Glutamatergic neuron (in vitro differentiated cells): ENCODE results near the gene DLX6. TPM values are rescaled to one million over a fixed set of nuclear protein-coding genes. Genes with fewer than 3 reads are reported as not detected.

ENCODE experiments used
- DNase-seq: peaks from one replicate; pipeline ENCODE4 v3.0.0; 2022
- H3K27ac Mint-ChIP-seq: one replicate; pipeline ENCODE4 v1.8.0; 2020; ENCODE audit warnings: mild to moderate bottlenecking, mixed read lengths, inconsistent platforms; ENCODE audit not compliant: unreplicated experiment
- H3K27me3 Mint-ChIP-seq: one replicate; pipeline ENCODE4 v1.8.0; 2020; ENCODE audit warnings: mild to moderate bottlenecking, moderate library complexity, mixed read lengths, inconsistent platforms; ENCODE audit not compliant: unreplicated experiment
- H3K36me3 Mint-ChIP-seq: one replicate; pipeline ENCODE4 v1.8.0; 2020; ENCODE audit warnings: mild to moderate bottlenecking, mixed read lengths, inconsistent platforms; ENCODE audit not compliant: unreplicated experiment
- H3K4me1 Mint-ChIP-seq: one replicate; pipeline ENCODE4 v1.8.0; 2020; ENCODE audit warnings: mild to moderate bottlenecking, low read depth, mixed read lengths, inconsistent platforms; ENCODE audit not compliant: unreplicated experiment
- H3K4me3 Mint-ChIP-seq: one replicate; pipeline ENCODE4 v1.8.0; 2020; ENCODE audit warnings: mild to moderate bottlenecking, mixed read lengths, inconsistent platforms; ENCODE audit not compliant: unreplicated experiment
- H3K9me3 Mint-ChIP-seq: one replicate; pipeline ENCODE4 v1.8.0; 2020; ENCODE audit warnings: mild to moderate bottlenecking, moderate library complexity, mixed read lengths, inconsistent platforms; ENCODE audit not compliant: unreplicated experiment
- CTCF ChIP-seq: fragments of 200-600 bp; sonication (generic); IDR thresholded peaks from one replicate; pipeline ENCODE4 v1.5.0; 2021; ENCODE audit not compliant: partially characterized antibody, unreplicated experiment
- long read RNA-seq: library from polyadenylated mRNA; unstranded; transcript quantifications from one replicate; pipeline ENCODE4 v2.0.0, GENCODE V29; 2020; ENCODE audit not compliant: unreplicated experiment
- total RNA-seq: library from RNA; stranded (reverse); fragmentation: NEBNext Ultra II Directional; extraction: Animal tissue kit (Norgen Biotek cat#: 25700); gene quantifications from one replicate; pipeline ENCODE4 v1.2.1, GENCODE V29; 2021; ENCODE audit not compliant: unreplicated experiment

The DLX6 gene
- total RNA-seq = not detected
- long read RNA-seq = 0 reads

DNA sequence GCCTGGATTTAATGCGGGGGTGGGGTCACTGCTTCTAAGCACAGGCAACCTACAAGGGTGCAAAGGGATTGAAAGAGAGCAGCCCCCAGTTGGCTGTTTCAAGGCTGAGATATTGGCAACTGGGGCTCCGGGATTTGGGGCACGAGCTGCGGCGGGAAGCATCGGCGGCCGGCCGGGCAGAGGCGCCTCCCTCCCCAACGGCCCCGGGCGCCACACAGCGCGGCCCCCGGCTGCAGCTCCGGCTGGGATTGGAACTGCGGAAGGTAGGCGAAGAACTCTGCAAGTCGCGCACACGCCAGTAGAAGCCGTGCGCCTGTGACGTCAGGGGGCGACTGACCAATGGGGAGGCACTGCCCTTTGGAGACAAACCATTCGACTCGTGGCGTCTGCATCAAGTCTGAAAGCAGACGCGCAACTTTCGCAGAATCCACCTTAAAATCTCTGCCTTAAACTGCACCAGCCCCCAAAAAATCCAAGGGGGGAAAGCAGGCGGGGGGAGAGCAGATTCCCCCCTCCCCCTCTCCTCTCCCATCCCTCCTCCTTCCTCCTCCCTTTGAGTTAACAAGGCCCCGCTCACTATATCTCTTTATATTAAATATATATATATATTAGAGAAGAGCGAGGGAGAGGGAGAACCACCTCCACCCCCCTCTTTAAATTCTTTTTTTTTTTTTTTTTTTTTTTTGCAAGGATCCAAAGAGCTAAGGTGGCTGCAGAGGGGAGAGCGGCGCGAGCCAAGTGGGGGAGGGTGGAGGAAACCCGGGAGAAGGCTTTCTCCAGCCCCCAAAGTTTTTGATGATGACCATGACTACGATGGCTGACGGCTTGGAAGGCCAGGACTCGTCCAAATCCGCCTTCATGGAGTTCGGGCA lies at the start of gene DLX6:
Gene DLX6, plus strand, starts transcription at position 371 of the 872 bp plus-strand sequence. Its CDS starts 425 bp downstream, at position 796.
- no peak within 1 kb of the TSS for H3K27ac Mint-ChIP-seq
- no peak for TF ChIP-seq CTCF
- peaks cover 3% of the 10 kb centered on the region for H3K9me3 Mint-ChIP-seq
- peak within 1 kb of the TSS; percentile 90 for H3K4me3 Mint-ChIP-seq
- peaks cover 59% of the 10 kb centered on the region for H3K27me3 Mint-ChIP-seq
- peaks cover 1% of the 10 kb centered on the region for H3K4me1 Mint-ChIP-seq
- DNase-seq = peak; percentile 79
- no peaks in the 10 kb centered on the region for H3K36me3 Mint-ChIP-seq

- DNase-seq = no peak
- Mint-ChIP-seq H3K9me3 (no peaks in the 10 kb centered on the region), H3K27ac (no peak overlapping the region), H3K27me3 (peaks cover 2% of the 10 kb centered on the region), H3K4me3 (no peak overlapping the region), H3K36me3 (no peaks in the 10 kb centered on the region), H3K4me1 (no peaks in the 10 kb centered on the region)
- no peak for TF ChIP-seq CTCF
Observed at GRCh38 chr7:96959135-96959534, 46.2 kb upstream of the DLX6 start.

DNA sequence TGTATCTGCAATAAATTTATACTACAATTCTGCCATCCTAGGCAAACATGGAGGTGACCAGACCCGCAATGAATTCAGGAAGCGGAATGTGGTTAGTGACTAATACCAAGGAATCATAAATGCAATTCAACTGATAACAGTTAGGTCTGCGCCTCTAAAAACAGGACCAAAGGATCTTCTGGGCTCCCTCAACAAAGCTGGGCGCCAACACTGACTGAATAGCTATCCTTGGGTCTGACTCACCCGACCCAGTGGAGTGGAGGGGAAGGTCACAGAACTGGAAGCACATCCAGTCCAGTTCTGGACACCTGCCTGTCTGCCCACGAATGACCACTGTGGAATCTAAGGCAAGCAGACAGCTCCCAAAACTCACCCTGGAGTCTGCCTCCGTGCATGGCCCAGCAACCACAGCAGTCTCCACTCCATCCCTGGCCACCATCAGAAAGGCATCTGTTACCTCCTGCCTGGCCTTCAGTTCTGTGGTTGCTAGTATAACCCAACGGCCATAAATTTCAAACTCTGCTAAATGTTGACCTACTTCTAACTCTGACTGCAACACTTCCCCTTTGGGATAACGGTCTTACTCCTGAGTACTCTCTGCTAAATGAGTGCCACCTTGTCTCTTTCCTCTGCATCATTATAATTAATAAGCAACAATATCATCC lies 43.0 kb upstream of the DLX6 start:
- Mint-ChIP-seq H3K27me3 (peaks cover 2% of the 10 kb centered on the region), H3K4me3 (no peak overlapping the region), H3K27ac (no peak overlapping the region), H3K36me3 (no peaks in the 10 kb centered on the region), H3K4me1 (no peaks in the 10 kb centered on the region), H3K9me3 (no peaks in the 10 kb centered on the region)
- TF ChIP-seq CTCF = no peak
- DNase-seq = no peak

GRCh38 chr7:96968981-96969380 lies 36.4 kb upstream of the DLX6 start:
- no peak overlapping the region for H3K4me3 Mint-ChIP-seq
- H3K4me1 Mint-ChIP-seq = no peaks in the 10 kb centered on the region
- no peak for DNase-seq
- no peaks in the 10 kb centered on the region for H3K27me3 Mint-ChIP-seq
- H3K36me3 Mint-ChIP-seq = no peaks in the 10 kb centered on the region
- H3K27ac Mint-ChIP-seq = no peak overlapping the region
- H3K9me3 Mint-ChIP-seq = no peaks in the 10 kb centered on the region
- no peak for TF ChIP-seq CTCF

GRCh38 chr7:96970739-96971138 lies 34.6 kb upstream of the DLX6 start:
- no peak for DNase-seq
- Mint-ChIP-seq H3K9me3 (no peaks in the 10 kb centered on the region), H3K36me3 (no peaks in the 10 kb centered on the region), H3K27ac (no peak overlapping the region), H3K27me3 (no peaks in the 10 kb centered on the region), H3K4me3 (no peak overlapping the region), H3K4me1 (no peaks in the 10 kb centered on the region)
- TF ChIP-seq CTCF = no peak
